ENCODE results near the gene ODAD2.

GRCh38 chr10:27820637-27821036, 178.2 kb downstream of the ODAD2 start:
- TF ChIP-seq CTCF (conservative IDR thresholded peaks at IDR 0.05; ENCODE audit: low read length) = no peak
- no peak for TF ChIP-seq EZH2phosphoT487 (IDR thresholded peaks at IDR 0.05; ENCODE audit: borderline replicate concordance)

Measured in Loucy (cell line).